Neural cell (in vitro differentiated cells): ENCODE results near the gene ALG5. TPM values are rescaled to one million over a fixed set of nuclear protein-coding genes. Genes with fewer than 3 reads are reported as not detected.

ENCODE experiments used
- H2AFZ ChIP-seq: fragments of 200-600, 300-800 bp; sonication (generic), shearing (Covaris generic); 2 replicates; pipeline ENCODE4 v1.6.0; 2014; ENCODE audit warnings: low read depth, mild to moderate bottlenecking, antibody characterized with exemption, low read length, moderate library complexity
- H3F3A ChIP-seq: fragments of 200-600 bp; shearing (Covaris generic); 2 replicates; pipeline ENCODE4 v1.6.1; 2016; ENCODE audit warnings: mild to moderate bottlenecking, moderate library complexity, mixed read lengths, antibody characterized with exemption, low read length; ENCODE audit not compliant: insufficient read depth, poor library complexity, severe bottlenecking
- H3K27ac ChIP-seq: fragments of 200-600, 300-800 bp; sonication (generic), shearing (Covaris generic); 2 replicates; pipeline ENCODE4 v1.5.1; 2014; ENCODE audit warnings: mild to moderate bottlenecking, low read length, moderate library complexity
- H3K27me3 ChIP-seq: fragments of 300-800, 200-600 bp; sonication (generic), shearing (Covaris generic); 2 replicates; pipeline ENCODE4 v1.6.0; 2014; ENCODE audit warnings: mild to moderate bottlenecking, low read depth, low read length, moderate library complexity; ENCODE audit not compliant: insufficient read depth
- H3K36me3 ChIP-seq: fragments of 300-800, 200-600 bp; sonication (generic), shearing (Covaris generic); 2 replicates; pipeline ENCODE4 v1.5.1; 2014; ENCODE audit warnings: mild to moderate bottlenecking, antibody characterized with exemption, low read length, moderate library complexity; ENCODE audit not compliant: insufficient read depth
- H3K4me2 ChIP-seq: fragments of 300-800, 200-600 bp; sonication (generic), shearing (Covaris generic); 2 replicates; pipeline ENCODE4 v1.6.0; 2014; ENCODE audit warnings: mild to moderate bottlenecking, low read length
- H3K4me3 ChIP-seq: fragments of 300-800, 200-600 bp; sonication (generic), shearing (Covaris generic); 2 replicates; pipeline ENCODE4 v1.5.1; 2014; ENCODE audit warnings: mild to moderate bottlenecking, low read length, moderate library complexity
- H3K79me2 ChIP-seq: fragments of 200-600 bp; shearing (Covaris generic); replicated peaks from 2 replicates; pipeline ENCODE4 v1.6.0; 2014; ENCODE audit warnings: mild to moderate bottlenecking, low read length, moderate library complexity; ENCODE audit not compliant: insufficient read depth
- H3K9ac ChIP-seq: fragments of 300-800, 200-600 bp; sonication (generic), shearing (Covaris generic); 2 replicates; pipeline ENCODE4 v1.6.1; 2016; ENCODE audit warnings: mild to moderate bottlenecking, low read length, mixed read lengths
- H3K9me2 ChIP-seq: fragments of 200-600 bp; shearing (Covaris generic); 2 replicates; pipeline ENCODE4 v1.6.1; 2016; ENCODE audit warnings: mild to moderate bottlenecking, low read length, mixed read lengths; ENCODE audit not compliant: insufficient read depth
- H3K9me3 ChIP-seq: fragments of 200-600, 300-800 bp; sonication (generic), shearing (Covaris generic); 2 replicates; pipeline ENCODE4 v1.6.1; 2016; ENCODE audit warnings: mild to moderate bottlenecking, mixed run types, low read length, moderate library complexity, mixed read lengths
- H4K20me1 ChIP-seq: fragments of 200-600 bp; shearing (Covaris generic); 2 replicates; pipeline ENCODE4 v1.6.1; 2016; ENCODE audit warnings: mild to moderate bottlenecking, mixed run types; ENCODE audit not compliant: insufficient read depth
- EP300 ChIP-seq: fragments of 450-650 bp; conservative IDR thresholded peaks from 2 replicates; pipeline ENCODE4 v1.6.1; 2014; ENCODE audit warnings: antibody characterized with exemption, mild to moderate bottlenecking, moderate library complexity; ENCODE audit not compliant: poor library complexity, severe bottlenecking
- EZH2 ChIP-seq: fragments of 200-600, 300-800 bp; shearing (Covaris generic), sonication (generic); IDR thresholded peaks from 2 replicates; pipeline ENCODE4 v1.6.1; 2014; ENCODE audit warnings: antibody characterized with exemption, low read length, borderline replicate concordance, mild to moderate bottlenecking; ENCODE audit not compliant: insufficient read depth, poor library complexity, severe bottlenecking
- MXI1 ChIP-seq: fragments of 450-650 bp; conservative IDR thresholded peaks from 2 replicates; pipeline ENCODE4 v1.6.1; 2014; ENCODE audit warnings: antibody characterized with exemption, mild to moderate bottlenecking; ENCODE audit not compliant: poor library complexity, severe bottlenecking
- POLR2AphosphoS5 ChIP-seq: IDR thresholded peaks from 2 replicates; pipeline ENCODE4 v1.6.1; 2012
- RAD21 ChIP-seq: fragments of 450-650 bp; conservative IDR thresholded peaks from 2 replicates; pipeline ENCODE4 v1.6.1; 2014; ENCODE audit warnings: antibody characterized with exemption, mild to moderate bottlenecking, moderate library complexity
- SMC3 ChIP-seq: fragments of 450-650 bp; conservative IDR thresholded peaks from 2 replicates; pipeline ENCODE4 v1.6.1; 2014; ENCODE audit warnings: antibody characterized with exemption, mild to moderate bottlenecking, moderate library complexity; ENCODE audit not compliant: poor library complexity
- TAF1 ChIP-seq: IDR thresholded peaks from 2 replicates; pipeline ENCODE4 v1.6.1; 2012; ENCODE audit warnings: low read depth
- polyA plus RNA-seq: library from polyadenylated mRNA; depleted of rRNA; stranded (reverse); fragments of >200 nt; gene quantifications from 2 replicates; pipeline ENCODE4 v1.2.3, GENCODE V29; 2014
- TF ChIP-seq, protein P1 (sequence below): fragments of 450-650 bp; IDR thresholded peaks from 2 replicates; pipeline ENCODE4 v1.5.1; 2014; ENCODE audit warnings: antibody characterized with exemption, mild to moderate bottlenecking, moderate library complexity; ENCODE audit not compliant: poor library complexity, severe bottlenecking
- TF ChIP-seq, protein P2 (sequence below): IDR thresholded peaks from 2 replicates; pipeline ENCODE4 v1.6.1; 2012; ENCODE audit warnings: borderline replicate concordance

Gene ALG5
- polyA plus RNA-seq, 1 donor from 2014 or later: 63.0 TPM

DNA sequence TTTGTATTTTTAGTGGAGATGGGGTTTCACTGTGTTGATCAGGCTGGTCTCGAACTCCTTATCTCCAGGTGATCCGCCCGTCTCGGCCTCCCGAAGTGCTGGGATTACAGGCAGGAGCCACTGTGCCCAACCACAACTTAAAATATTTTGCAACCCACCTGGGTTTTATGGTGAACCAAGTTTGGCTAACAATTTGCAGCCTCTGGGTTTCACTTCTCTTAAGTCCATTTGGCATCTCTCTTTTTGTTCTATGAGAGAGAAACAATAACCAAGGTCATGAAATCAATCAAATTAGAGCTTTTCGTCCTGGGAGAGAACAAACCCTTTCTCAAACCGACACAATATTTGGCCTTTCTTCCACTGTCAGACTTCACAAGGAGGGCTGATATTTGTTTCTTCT, 73.5 kb downstream of the ALG5 start:
- no peak overlapping the region for H3K9ac ChIP-seq
- no peaks in the 10 kb centered on the region for H3K36me3 ChIP-seq
- no peaks in the 10 kb centered on the region for H3K27me3 ChIP-seq
- no peaks in the 10 kb centered on the region for H4K20me1 ChIP-seq
- no peak overlapping the region for H2AFZ ChIP-seq
- H3K9me3 ChIP-seq: no peaks in the 10 kb centered on the region
- H3F3A ChIP-seq: no peaks in the 10 kb centered on the region
- no peak overlapping the region for H3K27ac ChIP-seq
- no peaks in the 10 kb centered on the region for H3K9me2 ChIP-seq
- no peak overlapping the region for H3K4me2 ChIP-seq
- TF ChIP-seq, protein P1, sequence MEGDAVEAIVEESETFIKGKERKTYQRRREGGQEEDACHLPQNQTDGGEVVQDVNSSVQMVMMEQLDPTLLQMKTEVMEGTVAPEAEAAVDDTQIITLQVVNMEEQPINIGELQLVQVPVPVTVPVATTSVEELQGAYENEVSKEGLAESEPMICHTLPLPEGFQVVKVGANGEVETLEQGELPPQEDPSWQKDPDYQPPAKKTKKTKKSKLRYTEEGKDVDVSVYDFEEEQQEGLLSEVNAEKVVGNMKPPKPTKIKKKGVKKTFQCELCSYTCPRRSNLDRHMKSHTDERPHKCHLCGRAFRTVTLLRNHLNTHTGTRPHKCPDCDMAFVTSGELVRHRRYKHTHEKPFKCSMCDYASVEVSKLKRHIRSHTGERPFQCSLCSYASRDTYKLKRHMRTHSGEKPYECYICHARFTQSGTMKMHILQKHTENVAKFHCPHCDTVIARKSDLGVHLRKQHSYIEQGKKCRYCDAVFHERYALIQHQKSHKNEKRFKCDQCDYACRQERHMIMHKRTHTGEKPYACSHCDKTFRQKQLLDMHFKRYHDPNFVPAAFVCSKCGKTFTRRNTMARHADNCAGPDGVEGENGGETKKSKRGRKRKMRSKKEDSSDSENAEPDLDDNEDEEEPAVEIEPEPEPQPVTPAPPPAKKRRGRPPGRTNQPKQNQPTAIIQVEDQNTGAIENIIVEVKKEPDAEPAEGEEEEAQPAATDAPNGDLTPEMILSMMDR: no peak
- TF ChIP-seq POLR2AphosphoS5 (no peak), TAF1 (no peak), EP300 (no peak), RAD21 (no peak), MXI1 (no peak), SMC3 (no peak), EZH2 (no peak)
- TF ChIP-seq, protein P2, sequence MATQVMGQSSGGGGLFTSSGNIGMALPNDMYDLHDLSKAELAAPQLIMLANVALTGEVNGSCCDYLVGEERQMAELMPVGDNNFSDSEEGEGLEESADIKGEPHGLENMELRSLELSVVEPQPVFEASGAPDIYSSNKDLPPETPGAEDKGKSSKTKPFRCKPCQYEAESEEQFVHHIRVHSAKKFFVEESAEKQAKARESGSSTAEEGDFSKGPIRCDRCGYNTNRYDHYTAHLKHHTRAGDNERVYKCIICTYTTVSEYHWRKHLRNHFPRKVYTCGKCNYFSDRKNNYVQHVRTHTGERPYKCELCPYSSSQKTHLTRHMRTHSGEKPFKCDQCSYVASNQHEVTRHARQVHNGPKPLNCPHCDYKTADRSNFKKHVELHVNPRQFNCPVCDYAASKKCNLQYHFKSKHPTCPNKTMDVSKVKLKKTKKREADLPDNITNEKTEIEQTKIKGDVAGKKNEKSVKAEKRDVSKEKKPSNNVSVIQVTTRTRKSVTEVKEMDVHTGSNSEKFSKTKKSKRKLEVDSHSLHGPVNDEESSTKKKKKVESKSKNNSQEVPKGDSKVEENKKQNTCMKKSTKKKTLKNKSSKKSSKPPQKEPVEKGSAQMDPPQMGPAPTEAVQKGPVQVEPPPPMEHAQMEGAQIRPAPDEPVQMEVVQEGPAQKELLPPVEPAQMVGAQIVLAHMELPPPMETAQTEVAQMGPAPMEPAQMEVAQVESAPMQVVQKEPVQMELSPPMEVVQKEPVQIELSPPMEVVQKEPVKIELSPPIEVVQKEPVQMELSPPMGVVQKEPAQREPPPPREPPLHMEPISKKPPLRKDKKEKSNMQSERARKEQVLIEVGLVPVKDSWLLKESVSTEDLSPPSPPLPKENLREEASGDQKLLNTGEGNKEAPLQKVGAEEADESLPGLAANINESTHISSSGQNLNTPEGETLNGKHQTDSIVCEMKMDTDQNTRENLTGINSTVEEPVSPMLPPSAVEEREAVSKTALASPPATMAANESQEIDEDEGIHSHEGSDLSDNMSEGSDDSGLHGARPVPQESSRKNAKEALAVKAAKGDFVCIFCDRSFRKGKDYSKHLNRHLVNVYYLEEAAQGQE: no peak
- no peaks in the 10 kb centered on the region for H3K79me2 ChIP-seq
- no peak overlapping the region for H3K4me3 ChIP-seq

GRCh38 chr13:36924001-36924400, 75.1 kb downstream of the ALG5 start:
- Histone ChIP-seq H3K9ac (no peak overlapping the region), H3K27ac (no peak overlapping the region), H3F3A (peaks cover under 1% of the 10 kb centered on the region), H3K79me2 (no peaks in the 10 kb centered on the region), H3K4me3 (no peak overlapping the region), H3K9me3 (no peaks in the 10 kb centered on the region), H4K20me1 (no peaks in the 10 kb centered on the region), H2AFZ (no peak overlapping the region), H3K4me2 (no peak overlapping the region), H3K36me3 (no peaks in the 10 kb centered on the region), H3K9me2 (no peaks in the 10 kb centered on the region), H3K27me3 (peaks cover 4% of the 10 kb centered on the region)
- no peak for TF ChIP-seq EZH2
- no peak for TF ChIP-seq RAD21
- TF ChIP-seq TAF1: no peak
